H1 (cell line): ENCODE measurements around the gene EPS8. TPM values are rescaled to one million over a fixed set of nuclear protein-coding genes. Genes with fewer than 3 reads are reported as not detected.

Experiments used
- CTCF ChIA-PET: fragments of 300-600 bp; sonication (Branson Sonifier 250); formaldehyde crosslinking; loops from one replicate; lab custom pipeline; 2021; ENCODE audit not compliant: partially characterized antibody; lab: Charles Lee
- POLR2A ChIA-PET: fragments of 300-600 bp; sonication (Branson Sonifier 250); formaldehyde crosslinking; loops from one replicate; lab custom pipeline; 2021; ENCODE audit warnings: inconsistent platforms; ENCODE audit not compliant: partially characterized antibody; lab: Charles Lee
- DNase-seq, 2 experiments: peaks; one replicate each; pipeline versions ENCODE4 v3.0.0 to v3.0.0-alpha.2; 2010 to 2022; ENCODE audit warnings: low spot score in 2 of 2, low read depth in 1 of 2, mixed read lengths in 1 of 2
- FAIRE-seq: peaks from 2 replicates; lab custom pipeline; 2011; peaks lifted over from hg19 to GRCh38; lab: Jason Lieb, UNC
- H2AFZ ChIP-seq: 2 replicates; pipeline ENCODE4 v1.8.1; 2012; ENCODE audit warnings: low read length, inconsistent platforms
- H2AK5ac ChIP-seq: 2 replicates; pipeline ENCODE4 v1.6.1; 2013; ENCODE audit warnings: low read depth, low read length
- H2BK120ac ChIP-seq: replicated peaks from 2 replicates; pipeline ENCODE3; 2013; ENCODE audit warnings: low read depth, low read length, inconsistent platforms
- H2BK12ac ChIP-seq: 2 replicates; pipeline ENCODE4 v1.6.1; 2013; ENCODE audit warnings: low read depth, low read length
- H2BK15ac ChIP-seq: 2 replicates; pipeline ENCODE4 v1.6.1; 2013; ENCODE audit warnings: low read length
- H2BK20ac ChIP-seq: 2 replicates; pipeline ENCODE4 v1.6.1; 2013; ENCODE audit warnings: low read length
- H2BK5ac ChIP-seq: 2 replicates; pipeline ENCODE4 v1.6.1; 2013; ENCODE audit warnings: low read depth, low read length
- H3K14ac ChIP-seq: 2 replicates; pipeline ENCODE4 v1.6.1; 2013; ENCODE audit warnings: inconsistent platforms; ENCODE audit not compliant: insufficient read length
- H3K18ac ChIP-seq: 2 replicates; pipeline ENCODE4 v1.6.1; 2013; ENCODE audit warnings: low read length; ENCODE audit errors: extremely low read depth
- H3K23ac ChIP-seq: 2 replicates; pipeline ENCODE4 v1.6.1; 2013; ENCODE audit warnings: inconsistent platforms; ENCODE audit not compliant: insufficient read length
- H3K23me2 ChIP-seq: 2 replicates; pipeline ENCODE4 v1.6.1; 2013; ENCODE audit warnings: low read depth, low read length
- H3K27ac ChIP-seq: 2 replicates; pipeline ENCODE4 v1.6.1; 2011; ENCODE audit warnings: low read depth, low read length, inconsistent platforms
- H3K27me3 ChIP-seq, 4 experiments: replicated peaks in 1 of 4; 1 replicate in 1 of 4; 2 replicates in 3 of 4; pipeline versions ENCODE4 v1.6.1 to v1.8.1; 2011 to 2013; ENCODE audit warnings: low read length in 3 of 4, mild to moderate bottlenecking in 3 of 4, inconsistent platforms in 2 of 4, mixed read lengths in 2 of 4, moderate library complexity in 1 of 4; ENCODE audit not compliant: control insufficient read depth in 3 of 4, insufficient read depth in 3 of 4; ENCODE audit errors: extremely low read depth in 1 of 4
- H3K36me3 ChIP-seq, 4 experiments: 2 replicates each; pipeline versions ENCODE4 v1.6.1 to v1.8.1; 2011 to 2013; ENCODE audit warnings: mild to moderate bottlenecking in 4 of 4, low read length in 3 of 4, moderate library complexity in 2 of 4, control low read depth in 1 of 4, inconsistent platforms in 1 of 4; ENCODE audit not compliant: insufficient read depth in 4 of 4, control insufficient read depth in 2 of 4
- H3K4ac ChIP-seq: replicated peaks from 2 replicates; pipeline ENCODE3; 2013; ENCODE audit warnings: low read length, low read depth, mixed read lengths, inconsistent platforms; ENCODE audit not compliant: insufficient read length
- H3K4me1 ChIP-seq, 4 experiments: replicated peaks in 1 of 4; 1 replicate in 1 of 4; 2 replicates in 3 of 4; pipeline versions ENCODE4 v1.6.1 to v1.8.1; 2011 to 2013; ENCODE audit warnings: low read length in 3 of 4, inconsistent platforms in 2 of 4, mixed read lengths in 1 of 4; ENCODE audit not compliant: insufficient read depth in 4 of 4, control insufficient read depth in 3 of 4
- H3K4me2 ChIP-seq, 2 experiments: 2 replicates each; pipeline versions ENCODE4 v1.6.1 to v1.8.1; 2011 to 2013; ENCODE audit warnings: low read depth in 2 of 2, low read length in 2 of 2, control low read depth in 1 of 2, inconsistent platforms in 1 of 2, mild to moderate bottlenecking in 1 of 2; ENCODE audit not compliant: insufficient read depth in 1 of 2
- H3K4me3 ChIP-seq, 4 experiments: fragments of 200-600, 300-600 bp in 1 of 4; sonication (generic), shearing (Covaris generic), sonication (Bioruptor Twin) in 1 of 4; 2 replicates each; pipeline versions ENCODE4 v1.5.1 to v1.8.1; 2011 to 2016; ENCODE audit warnings: low read length in 4 of 4, low read depth in 3 of 4, control low read depth in 2 of 4, inconsistent platforms in 2 of 4, mild to moderate bottlenecking in 2 of 4, mixed read lengths in 1 of 4, moderate library complexity in 1 of 4; ENCODE audit not compliant: insufficient read depth in 2 of 4; ENCODE audit errors: extremely low read depth in 1 of 4
- H3K56ac ChIP-seq: replicated peaks from 2 replicates; pipeline ENCODE3; 2013; ENCODE audit warnings: low read depth, mild to moderate bottlenecking, mixed read lengths, low read length, inconsistent platforms; ENCODE audit not compliant: insufficient read length
- H3K79me1 ChIP-seq: 2 replicates; pipeline ENCODE4 v1.6.1; 2013; ENCODE audit warnings: low read depth, low read length, control low read depth
- H3K79me2 ChIP-seq, 2 experiments: 2 replicates each; pipeline versions ENCODE4 v1.6.1 to v1.8.1; 2012 to 2013; ENCODE audit warnings: low read length in 2 of 2, mild to moderate bottlenecking in 2 of 2, inconsistent platforms in 1 of 2; ENCODE audit not compliant: insufficient read depth in 2 of 2, control insufficient read depth in 1 of 2
- H3K9ac ChIP-seq, 4 experiments: replicated peaks in 1 of 4; 1 replicate in 1 of 4; 2 replicates in 3 of 4; pipeline versions ENCODE4 v1.6.1 to v1.8.1; 2011 to 2013; ENCODE audit warnings: low read depth in 3 of 4, low read length in 3 of 4, control low read depth in 2 of 4, mild to moderate bottlenecking in 2 of 4, moderate library complexity in 2 of 4, inconsistent platforms in 1 of 4; ENCODE audit errors: extremely low read depth in 1 of 4
- H3K9me3 ChIP-seq, 2 experiments: 2 replicates each; pipeline versions ENCODE4 v1.6.1 to v1.8.1; 2012 to 2013; ENCODE audit warnings: mild to moderate bottlenecking in 2 of 2, moderate library complexity in 2 of 2, control low read depth in 1 of 2, inconsistent platforms in 1 of 2, low read depth in 1 of 2, low read length in 1 of 2, mixed read lengths in 1 of 2; ENCODE audit not compliant: insufficient read depth in 2 of 2
- H4K20me1 ChIP-seq, 2 experiments: replicated peaks in 1 of 2; 2 replicates each; pipeline versions ENCODE3 to v1.8.1; 2011 to 2013; ENCODE audit warnings: inconsistent platforms in 2 of 2, low read length in 2 of 2, mild to moderate bottlenecking in 1 of 2; ENCODE audit not compliant: insufficient read depth in 2 of 2, control insufficient read depth in 1 of 2
- H4K5ac ChIP-seq: 2 replicates; pipeline ENCODE4 v1.6.1; 2013; ENCODE audit warnings: low read length, low read depth, mixed read lengths, inconsistent platforms; ENCODE audit not compliant: insufficient read length
- H4K8ac ChIP-seq: 2 replicates; pipeline ENCODE4 v1.8.0; 2013; ENCODE audit warnings: mild to moderate bottlenecking, moderate library complexity, low read length, inconsistent platforms; ENCODE audit not compliant: insufficient read depth; ENCODE audit errors: extremely low read depth
- H4K91ac ChIP-seq: replicated peaks from 2 replicates; pipeline ENCODE3; 2013; ENCODE audit warnings: low read length, mixed read lengths, inconsistent platforms; ENCODE audit not compliant: insufficient read length
- ASH2L ChIP-seq: fragments of 200-600, 300-600 bp; sonication (generic); IDR thresholded peaks from one replicate; pipeline ENCODE4 v1.7.1; 2017; ENCODE audit warnings: low read length
- CHD1 ChIP-seq: IDR thresholded peaks from 2 replicates; pipeline ENCODE4 v1.6.1; 2012; ENCODE audit warnings: low read depth, low read length, improper control_type of control experiment
- SUZ12 ChIP-seq: fragments of 200-600 bp; sonication (generic); IDR thresholded peaks from 2 replicates; pipeline ENCODE4 v1.6.1; 2012; ENCODE audit warnings: mild to moderate bottlenecking, inconsistent platforms, low read length, moderate library complexity, mixed read lengths
- TAF1 ChIP-seq: IDR thresholded peaks from 2 replicates; pipeline ENCODE4 v1.6.1; 2011; ENCODE audit warnings: mild to moderate bottlenecking, low read depth, low read length
- WGBS, 2 experiments: shearing (Covaris generic) in 1 of 2; methylation state at CpG; one replicate each; pipeline versions ENCODE4 v1.1.6 to v1.1.7; 2013 to 2015; ENCODE audit warnings: low lambda C conversion rate in 2 of 2, mixed read lengths in 2 of 2, inconsistent platforms in 1 of 2, low coverage in 1 of 2, missing lambda C conversion rate in 1 of 2; ENCODE audit not compliant: insufficient replicate concordance in 2 of 2, insufficient coverage in 1 of 2, insufficient read length in 1 of 2; ENCODE audit errors: extremely low coverage in 1 of 2, missing lambda C conversion rate in 1 of 2; 5-methylcytosine and 5-hydroxymethylcytosine counted together
- polyA plus RNA-seq, 7 experiments: library from polyadenylated mRNA; depleted of rRNA in 3 of 7; stranded (reverse) in 5 of 7; unstranded in 2 of 7; fragments of >200 nt in 5 of 7; fragments of 200-250 nt in 2 of 7; gene quantifications; 1 replicate in 5 of 7; 2 replicates in 1 of 7; 4 replicates in 1 of 7; pipeline versions ENCODE4 v1.2.1 to v1.2.3, GENCODE V29; 2011 to 2013; ENCODE audit warnings: missing spikeins in 2 of 7, mixed read lengths in 2 of 7
- total RNA-seq: library from RNA; stranded (reverse); fragmentation: NEBNext Ultra II Directional; extraction: Animal tissue kit (Norgen Biotek cat#: 25700); gene quantifications from 2 replicates; pipeline ENCODE4 v1.2.1, GENCODE V29; 2021

The EPS8 gene
- total and polyA plus RNA-seq, 2 of the 8 experiments (the other 6 are each of a cell fraction or from before 2014, with no cell fraction given), result 3.0 to 4.6 TPM

- Histone ChIP-seq H2BK120ac (no peak overlapping the region), H3K4me1 (no peaks in the 10 kb centered on the region), H4K5ac (no peak overlapping the region), H3K23ac (no peak overlapping the region), H3K18ac (no peak overlapping the region), H3K36me3 (no peaks in the 10 kb centered on the region)
- no peak for FAIRE-seq
- TF ChIP-seq CHD1 (no peak), TAF1 (no peak), SUZ12 (no peak), ASH2L (no peak)
- TF ChIP-seq, all 59 proteins: peak for 0
- H3K4ac ChIP-seq, result no peak overlapping the region
- ChIA-PET CTCF (interaction anchor here (2.1 kb wide), 1 partner anchor 11 kb away, joined by 6 read pairs; no protein-coding TSS in a partner anchor), POLR2A (no interaction called here)
- H3K4me2 ChIP-seq, result no peak overlapping the region
- DNase-seq, result no peak
- no peak overlapping the region for H2BK15ac ChIP-seq
- no peaks in the 10 kb centered on the region for H3K9me3 ChIP-seq
- no peak overlapping the region for H4K8ac ChIP-seq
- H3K23me2 ChIP-seq, result 0 out of 2 replicates have a peak, but pooled peaks cover 1% of the 10 kb centered on the region
- no peak overlapping the region for H4K91ac ChIP-seq
- no peak overlapping the region for H2BK20ac ChIP-seq
- no peaks in the 10 kb centered on the region for H4K20me1 ChIP-seq
- H3K79me2 ChIP-seq, result no peaks in the 10 kb centered on the region
- WGBS, 2 experiments, result 87% methylated on average over 5 of the region's 5 CpGs; no CpG with 5 or more reads in 1 of the 2 experiments
- H3K9ac ChIP-seq, result no peak overlapping the region
- H3K79me1 ChIP-seq, result no peaks in the 10 kb centered on the region
- no peak overlapping the region for H3K4me3 ChIP-seq
- H2BK5ac ChIP-seq, result no peak overlapping the region
- no peak overlapping the region for H2AK5ac ChIP-seq
- H3K56ac ChIP-seq, result no peak overlapping the region
- no peaks in the 10 kb centered on the region for H3K27me3 ChIP-seq
- H2BK12ac ChIP-seq, result no peak overlapping the region
- H3K14ac ChIP-seq, result no peak overlapping the region
- no peak overlapping the region for H2AFZ ChIP-seq
- H3K27ac ChIP-seq, result no peak overlapping the region
Observed at GRCh38 chr12:15596174-15596573, 193.0 kb downstream of the EPS8 start.
